ENCODE data around the gene SERTM1.

The SERTM1 gene

DNA sequence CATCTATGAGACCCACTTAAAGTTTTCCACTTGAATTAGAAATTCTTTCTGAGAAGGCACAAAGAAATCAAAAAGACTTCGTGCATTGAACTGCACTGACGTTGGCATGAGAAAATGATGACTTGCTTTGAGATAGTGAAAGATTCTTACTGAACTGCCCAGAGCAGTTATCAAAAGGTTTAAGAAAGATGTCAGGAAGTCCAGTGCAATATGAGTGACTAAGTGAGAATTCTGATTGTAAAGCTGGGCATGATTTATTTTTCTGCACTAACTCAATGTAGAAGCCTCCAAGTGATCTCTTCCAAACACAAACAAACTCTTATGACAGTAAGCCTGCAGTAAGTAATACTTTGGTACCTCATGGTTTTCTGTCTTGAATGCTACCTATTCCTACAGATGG lies 52.1 kb downstream of the SERTM1 start (continued):
- TF ChIP-seq YY2 (tag by site-specific recombination; IDR thresholded peaks at IDR 0.05) (no peak), ZNF266 (tag by site-specific recombination; IDR thresholded peaks at IDR 0.05; ENCODE audit: low read depth) (no peak), ZNF23 (tag by site-specific recombination; IDR thresholded peaks at IDR 0.05; ENCODE audit: borderline replicate concordance) (no peak), ZNF623 (tag by site-specific recombination; IDR thresholded peaks at IDR 0.05) (no peak), FEZF1 (tag by site-specific recombination; IDR thresholded peaks at IDR 0.05) (no peak), PRDM1 (tag by site-specific recombination; IDR thresholded peaks at IDR 0.05) (no peak), ZNF548 (tag by site-specific recombination; IDR thresholded peaks at IDR 0.05) (no peak), HOXD13 (CRISPR knock-in tag; IDR thresholded peaks at IDR 0.05; ENCODE audit: borderline replicate concordance) (no peak), ZNF24 (tag by site-specific recombination; IDR thresholded peaks at IDR 0.05) (no peak)
- TF ChIP-seq, protein P1, sequence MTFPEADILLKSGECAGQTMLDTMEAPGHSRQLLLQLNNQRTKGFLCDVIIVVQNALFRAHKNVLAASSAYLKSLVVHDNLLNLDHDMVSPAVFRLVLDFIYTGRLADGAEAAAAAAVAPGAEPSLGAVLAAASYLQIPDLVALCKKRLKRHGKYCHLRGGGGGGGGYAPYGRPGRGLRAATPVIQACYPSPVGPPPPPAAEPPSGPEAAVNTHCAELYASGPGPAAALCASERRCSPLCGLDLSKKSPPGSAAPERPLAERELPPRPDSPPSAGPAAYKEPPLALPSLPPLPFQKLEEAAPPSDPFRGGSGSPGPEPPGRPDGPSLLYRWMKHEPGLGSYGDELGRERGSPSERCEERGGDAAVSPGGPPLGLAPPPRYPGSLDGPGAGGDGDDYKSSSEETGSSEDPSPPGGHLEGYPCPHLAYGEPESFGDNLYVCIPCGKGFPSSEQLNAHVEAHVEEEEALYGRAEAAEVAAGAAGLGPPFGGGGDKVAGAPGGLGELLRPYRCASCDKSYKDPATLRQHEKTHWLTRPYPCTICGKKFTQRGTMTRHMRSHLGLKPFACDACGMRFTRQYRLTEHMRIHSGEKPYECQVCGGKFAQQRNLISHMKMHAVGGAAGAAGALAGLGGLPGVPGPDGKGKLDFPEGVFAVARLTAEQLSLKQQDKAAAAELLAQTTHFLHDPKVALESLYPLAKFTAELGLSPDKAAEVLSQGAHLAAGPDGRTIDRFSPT (tag by site-specific recombination; IDR thresholded peaks at IDR 0.05): no peak
- TF ChIP-seq, protein P2, sequence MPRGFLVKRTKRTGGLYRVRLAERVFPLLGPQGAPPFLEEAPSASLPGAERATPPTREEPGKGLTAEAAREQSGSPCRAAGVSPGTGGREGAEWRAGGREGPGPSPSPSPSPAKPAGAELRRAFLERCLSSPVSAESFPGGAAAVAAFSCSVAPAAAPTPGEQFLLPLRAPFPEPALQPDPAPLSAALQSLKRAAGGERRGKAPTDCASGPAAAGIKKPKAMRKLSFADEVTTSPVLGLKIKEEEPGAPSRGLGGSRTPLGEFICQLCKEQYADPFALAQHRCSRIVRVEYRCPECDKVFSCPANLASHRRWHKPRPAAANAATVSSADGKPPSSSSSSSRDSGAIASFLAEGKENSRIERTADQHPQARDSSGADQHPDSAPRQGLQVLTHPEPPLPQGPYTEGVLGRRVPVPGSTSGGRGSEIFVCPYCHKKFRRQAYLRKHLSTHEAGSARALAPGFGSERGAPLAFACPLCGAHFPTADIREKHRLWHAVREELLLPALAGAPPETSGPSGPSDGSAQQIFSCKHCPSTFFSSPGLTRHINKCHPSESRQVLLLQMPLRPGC (tag by site-specific recombination; IDR thresholded peaks at IDR 0.05): no peak

DNA sequence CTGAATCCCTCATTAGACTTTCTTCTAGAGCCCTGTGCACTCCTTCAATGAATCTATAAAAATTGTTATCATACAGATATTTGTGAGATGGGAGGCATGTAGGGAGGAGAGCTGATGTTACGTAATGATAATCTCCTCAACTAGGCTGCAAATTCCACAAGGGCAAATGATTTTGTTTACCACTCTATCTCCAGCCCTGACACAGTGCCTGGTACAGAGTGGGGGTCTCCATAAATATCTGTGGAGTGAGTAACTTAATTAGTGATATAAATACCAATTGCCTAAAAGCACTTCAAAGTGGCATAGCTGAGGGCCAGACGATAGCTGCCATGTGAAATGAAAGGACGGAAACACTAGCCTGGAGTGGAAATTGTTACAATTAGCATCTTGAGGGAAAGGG lies 54.2 kb downstream of the SERTM1 start:
- POLR2A ChIA-PET: no interaction called here
- H3K27ac ChIP-seq (ENCODE audit: extremely low read depth, low read depth, low read length): no peak overlapping the region
- no peak overlapping the region for H3K4me3 ChIP-seq (ENCODE audit: low read depth, low read length)
- CTCF ChIA-PET: interaction anchor here (1.1 to 1.8 kb wide), 2 partner anchors 8 to 221 kb away, joined by 3 to 8 read pairs; no protein-coding TSS in a partner anchor
- H3K36me3 ChIP-seq (ENCODE audit: control insufficient read depth in 2 of 2, insufficient read depth in 1 of 2, low read length in 2 of 2): no peaks in the 10 kb centered on the region
- H3K4me1 ChIP-seq (ENCODE audit: control insufficient read depth, insufficient read depth, low read length): no peaks in the 10 kb centered on the region
- no peaks in the 10 kb centered on the region for H3K9me3 ChIP-seq (ENCODE audit: control insufficient read depth, insufficient read depth, low read depth, low read length)
- TF ChIP-seq ZNF223 (tag by site-specific recombination; IDR thresholded peaks at IDR 0.05) (no peak), MEIS1 (CRISPR knock-in tag; IDR thresholded peaks at IDR 0.05; ENCODE audit: borderline replicate concordance) (no peak), SCRT2 (tag by site-specific recombination; IDR thresholded peaks at IDR 0.05) (no peak), ZNF585B (tag by site-specific recombination; IDR thresholded peaks at IDR 0.05) (no peak), ZNF423 (tag by site-specific recombination; IDR thresholded peaks at IDR 0.05) (no peak), ZNF571 (tag by site-specific recombination; IDR thresholded peaks at IDR 0.05) (no peak), ZFP37 (tag by site-specific recombination; IDR thresholded peaks at IDR 0.05) (no peak), ZNF324 (tag by site-specific recombination; IDR thresholded peaks at IDR 0.05) (no peak), ZNF394 (tag by site-specific recombination; IDR thresholded peaks at IDR 0.05; ENCODE audit: borderline replicate concordance) (no peak), ZNF169 (tag by site-specific recombination; IDR thresholded peaks at IDR 0.05) (no peak), ZNF239 (tag by site-specific recombination; IDR thresholded peaks at IDR 0.05) (no peak), SALL2 (tag by site-specific recombination; IDR thresholded peaks at IDR 0.05; ENCODE audit: borderline replicate concordance) (no peak), ZNF621 (tag by site-specific recombination; IDR thresholded peaks at IDR 0.05) (no peak)
- TF ChIP-seq, protein P3, sequence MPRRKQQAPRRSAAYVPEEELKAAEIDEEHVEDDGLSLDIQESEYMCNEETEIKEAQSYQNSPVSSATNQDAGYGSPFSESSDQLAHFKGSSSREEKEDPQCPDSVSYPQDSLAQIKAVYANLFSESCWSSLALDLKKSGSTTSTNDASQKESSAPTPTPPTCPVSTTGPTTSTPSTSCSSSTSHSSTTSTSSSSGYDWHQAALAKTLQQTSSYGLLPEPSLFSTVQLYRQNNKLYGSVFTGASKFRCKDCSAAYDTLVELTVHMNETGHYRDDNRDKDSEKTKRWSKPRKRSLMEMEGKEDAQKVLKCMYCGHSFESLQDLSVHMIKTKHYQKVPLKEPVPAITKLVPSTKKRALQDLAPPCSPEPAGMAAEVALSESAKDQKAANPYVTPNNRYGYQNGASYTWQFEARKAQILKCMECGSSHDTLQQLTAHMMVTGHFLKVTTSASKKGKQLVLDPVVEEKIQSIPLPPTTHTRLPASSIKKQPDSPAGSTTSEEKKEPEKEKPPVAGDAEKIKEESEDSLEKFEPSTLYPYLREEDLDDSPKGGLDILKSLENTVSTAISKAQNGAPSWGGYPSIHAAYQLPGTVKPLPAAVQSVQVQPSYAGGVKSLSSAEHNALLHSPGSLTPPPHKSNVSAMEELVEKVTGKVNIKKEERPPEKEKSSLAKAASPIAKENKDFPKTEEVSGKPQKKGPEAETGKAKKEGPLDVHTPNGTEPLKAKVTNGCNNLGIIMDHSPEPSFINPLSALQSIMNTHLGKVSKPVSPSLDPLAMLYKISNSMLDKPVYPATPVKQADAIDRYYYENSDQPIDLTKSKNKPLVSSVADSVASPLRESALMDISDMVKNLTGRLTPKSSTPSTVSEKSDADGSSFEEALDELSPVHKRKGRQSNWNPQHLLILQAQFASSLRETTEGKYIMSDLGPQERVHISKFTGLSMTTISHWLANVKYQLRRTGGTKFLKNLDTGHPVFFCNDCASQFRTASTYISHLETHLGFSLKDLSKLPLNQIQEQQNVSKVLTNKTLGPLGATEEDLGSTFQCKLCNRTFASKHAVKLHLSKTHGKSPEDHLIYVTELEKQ (tag by site-specific recombination; IDR thresholded peaks at IDR 0.05; ENCODE audit: borderline replicate concordance): no peak
- TF ChIP-seq, protein P4, sequence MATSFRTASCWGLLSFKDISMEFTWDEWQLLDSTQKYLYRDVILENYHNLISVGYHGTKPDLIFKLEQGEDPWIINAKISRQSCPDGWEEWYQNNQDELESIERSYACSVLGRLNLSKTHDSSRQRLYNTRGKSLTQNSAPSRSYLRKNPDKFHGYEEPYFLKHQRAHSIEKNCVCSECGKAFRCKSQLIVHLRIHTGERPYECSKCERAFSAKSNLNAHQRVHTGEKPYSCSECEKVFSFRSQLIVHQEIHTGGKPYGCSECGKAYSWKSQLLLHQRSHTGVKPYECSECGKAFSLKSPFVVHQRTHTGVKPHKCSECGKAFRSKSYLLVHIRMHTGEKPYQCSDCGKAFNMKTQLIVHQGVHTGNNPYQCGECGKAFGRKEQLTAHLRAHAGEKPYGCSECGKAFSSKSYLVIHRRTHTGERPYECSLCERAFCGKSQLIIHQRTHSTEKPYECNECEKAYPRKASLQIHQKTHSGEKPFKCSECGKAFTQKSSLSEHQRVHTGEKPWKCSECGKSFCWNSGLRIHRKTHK (tag by site-specific recombination; IDR thresholded peaks at IDR 0.05): no peak
- TF ChIP-seq, protein P5, sequence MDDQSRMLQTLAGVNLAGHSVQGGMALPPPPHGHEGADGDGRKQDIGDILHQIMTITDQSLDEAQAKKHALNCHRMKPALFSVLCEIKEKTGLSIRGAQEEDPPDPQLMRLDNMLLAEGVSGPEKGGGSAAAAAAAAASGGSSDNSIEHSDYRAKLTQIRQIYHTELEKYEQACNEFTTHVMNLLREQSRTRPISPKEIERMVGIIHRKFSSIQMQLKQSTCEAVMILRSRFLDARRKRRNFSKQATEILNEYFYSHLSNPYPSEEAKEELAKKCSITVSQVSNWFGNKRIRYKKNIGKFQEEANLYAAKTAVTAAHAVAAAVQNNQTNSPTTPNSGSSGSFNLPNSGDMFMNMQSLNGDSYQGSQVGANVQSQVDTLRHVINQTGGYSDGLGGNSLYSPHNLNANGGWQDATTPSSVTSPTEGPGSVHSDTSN (CRISPR knock-in tag; IDR thresholded peaks at IDR 0.05): no peak
- TF ChIP-seq, protein P2 (tag by site-specific recombination; IDR thresholded peaks at IDR 0.05): no peak
